Activated CD8-positive, alpha-beta memory T cell treated with anti-CD3 and anti-CD28 coated beads, Interleukin-2, amount 50 U/mL, for 1 hour (primary cell): ENCODE results near the gene RGS3.
"Not testable (repeated sequence)": the region's sequence is repeated elsewhere in the genome, so short reads cannot be mapped to it uniquely, and the experiment has no call there.

ENCODE experiments used
- DNase-seq: peaks from one replicate; pipeline ENCODE4 v3.0.0-alpha.2; 2020; ENCODE audit errors: extremely low read depth

Gene RGS3

DNA sequence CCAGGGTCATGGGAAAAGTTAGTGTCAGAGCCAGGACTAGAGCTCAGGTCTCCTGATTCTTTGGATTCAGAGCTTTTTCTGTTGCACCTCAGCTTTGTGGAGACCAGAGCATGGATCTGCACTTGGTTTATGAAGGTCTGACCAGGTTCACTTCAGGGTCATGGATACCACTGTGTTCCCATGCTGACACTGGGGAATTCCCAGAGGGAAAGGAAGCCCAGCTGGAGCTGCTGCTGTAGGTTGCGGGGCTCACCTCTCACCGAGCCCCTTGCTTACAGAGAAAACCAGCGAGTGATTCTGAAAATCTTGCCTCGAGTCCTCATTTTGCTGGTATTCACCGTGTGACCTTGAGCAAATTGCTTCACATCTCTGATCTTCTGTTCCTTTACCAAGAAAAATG, 83.0 kb downstream of the RGS3 start:
- DNase-seq, result no peak

DNA sequence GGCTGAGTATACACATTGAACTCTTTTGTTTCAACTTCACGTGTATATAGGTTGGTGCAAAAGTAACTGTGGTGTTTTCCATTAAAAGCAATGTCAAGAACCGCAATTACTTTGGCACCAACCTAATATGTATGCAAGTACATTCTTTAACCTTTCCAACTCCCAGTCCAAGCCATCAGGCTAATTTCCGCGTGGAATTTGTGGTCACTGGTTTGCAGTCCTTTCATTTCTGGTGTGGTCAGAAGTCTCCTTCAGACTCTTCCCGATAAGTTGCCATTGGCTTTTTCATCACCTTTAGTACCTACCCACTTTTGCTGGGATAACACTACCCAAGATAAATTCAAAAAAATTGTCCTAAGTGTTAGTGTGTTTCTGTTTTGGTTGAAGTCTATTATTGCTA, 84.0 kb downstream of the RGS3 start:
- DNase-seq, result no peak

DNA sequence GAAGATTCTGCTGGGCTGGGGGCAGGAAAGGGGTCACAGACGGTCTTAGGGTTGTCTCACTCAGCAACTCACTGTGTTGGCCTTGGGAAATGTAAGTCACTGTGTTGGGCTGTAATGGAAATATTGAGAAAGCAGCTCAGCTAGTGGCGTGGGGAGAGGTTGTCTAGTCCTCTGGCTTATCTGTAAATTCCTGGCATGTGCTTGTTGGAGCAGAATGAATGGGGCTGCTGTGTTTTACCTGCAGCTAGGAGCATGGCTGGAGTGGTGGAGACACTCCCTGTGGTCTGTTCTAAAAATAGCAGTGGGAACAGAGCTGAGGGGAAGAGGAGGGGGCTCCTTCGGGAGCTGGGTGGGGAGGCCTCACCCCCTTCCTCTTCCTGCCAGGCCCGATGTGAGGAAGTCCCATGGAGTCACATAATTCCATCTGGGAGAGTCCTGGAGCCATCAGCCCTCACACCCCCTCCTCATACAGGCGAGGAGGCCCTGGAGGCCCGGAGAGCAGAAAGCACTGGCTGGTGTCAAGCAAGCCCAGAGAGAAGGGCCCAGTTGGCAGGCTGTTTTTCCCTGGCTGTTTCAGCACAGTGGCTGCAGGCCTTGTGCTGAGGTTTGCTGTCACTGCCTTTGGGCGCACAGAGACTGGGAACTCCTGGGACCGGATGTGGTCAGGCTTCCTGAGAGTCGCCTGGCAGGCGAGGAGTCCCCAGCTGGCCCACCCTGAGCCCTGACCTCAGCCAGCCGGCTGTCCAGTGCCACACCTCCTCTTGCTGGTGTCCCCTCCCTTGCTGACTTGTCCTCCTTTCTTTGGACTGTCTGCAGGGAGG, 84.9 kb downstream of the RGS3 start:
- no peak for DNase-seq

DNA sequence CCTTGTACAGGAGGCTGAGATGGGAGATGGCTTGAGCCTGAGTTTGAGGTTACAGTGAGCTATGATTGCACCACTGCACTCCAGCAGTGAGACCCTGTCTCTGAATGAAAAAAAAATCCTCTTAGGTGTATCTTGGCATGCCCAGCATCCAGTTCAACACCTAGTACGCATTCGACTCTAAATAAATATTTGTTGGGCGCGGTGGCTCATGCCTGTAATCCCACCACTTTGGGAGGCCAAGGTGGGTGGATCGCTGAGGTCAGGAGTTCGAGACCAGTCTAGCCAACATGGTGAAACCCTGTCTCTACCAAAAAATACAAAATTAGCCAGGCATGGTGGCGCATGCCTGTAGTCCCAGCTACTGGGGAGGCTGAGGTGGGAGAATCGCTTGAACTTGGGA, 86.4 kb downstream of the RGS3 start:
- DNase-seq, result not testable (repeated sequence)

DNA sequence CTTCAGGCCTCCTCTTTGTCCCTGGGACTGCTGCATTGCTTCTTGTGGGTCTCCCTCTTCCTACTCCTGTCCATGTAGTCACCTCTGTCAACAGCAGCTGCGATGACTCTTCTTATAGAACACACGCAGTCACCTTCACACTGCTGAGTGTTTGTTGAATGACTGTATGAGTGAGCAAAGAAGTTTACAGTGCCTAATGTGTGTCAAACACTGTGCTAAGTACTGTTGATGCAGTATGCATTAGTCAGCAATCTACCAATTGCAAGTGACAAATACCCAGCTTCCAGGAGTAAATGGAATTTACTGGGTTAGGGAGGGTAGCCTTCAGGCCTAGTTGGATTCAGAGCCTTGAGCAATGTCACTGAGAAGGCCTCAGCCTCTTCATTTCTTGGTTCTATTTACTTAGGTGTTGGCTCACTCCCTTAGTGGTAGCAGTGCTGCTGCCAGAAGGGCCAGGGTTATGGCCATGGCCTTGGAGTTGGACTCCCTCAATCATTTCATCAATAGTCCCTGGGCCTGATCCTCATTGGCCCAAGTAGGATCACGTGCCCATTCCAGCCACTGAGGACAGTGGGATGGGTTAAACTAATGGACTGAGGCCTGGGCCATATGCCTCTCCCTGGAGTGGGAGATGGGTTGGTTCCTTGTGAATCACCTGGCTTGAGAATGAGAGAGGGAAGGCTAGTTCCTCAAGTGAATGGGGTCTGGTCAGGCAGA, 93.5 kb downstream of the RGS3 start:
- DNase-seq, result no peak

DNA sequence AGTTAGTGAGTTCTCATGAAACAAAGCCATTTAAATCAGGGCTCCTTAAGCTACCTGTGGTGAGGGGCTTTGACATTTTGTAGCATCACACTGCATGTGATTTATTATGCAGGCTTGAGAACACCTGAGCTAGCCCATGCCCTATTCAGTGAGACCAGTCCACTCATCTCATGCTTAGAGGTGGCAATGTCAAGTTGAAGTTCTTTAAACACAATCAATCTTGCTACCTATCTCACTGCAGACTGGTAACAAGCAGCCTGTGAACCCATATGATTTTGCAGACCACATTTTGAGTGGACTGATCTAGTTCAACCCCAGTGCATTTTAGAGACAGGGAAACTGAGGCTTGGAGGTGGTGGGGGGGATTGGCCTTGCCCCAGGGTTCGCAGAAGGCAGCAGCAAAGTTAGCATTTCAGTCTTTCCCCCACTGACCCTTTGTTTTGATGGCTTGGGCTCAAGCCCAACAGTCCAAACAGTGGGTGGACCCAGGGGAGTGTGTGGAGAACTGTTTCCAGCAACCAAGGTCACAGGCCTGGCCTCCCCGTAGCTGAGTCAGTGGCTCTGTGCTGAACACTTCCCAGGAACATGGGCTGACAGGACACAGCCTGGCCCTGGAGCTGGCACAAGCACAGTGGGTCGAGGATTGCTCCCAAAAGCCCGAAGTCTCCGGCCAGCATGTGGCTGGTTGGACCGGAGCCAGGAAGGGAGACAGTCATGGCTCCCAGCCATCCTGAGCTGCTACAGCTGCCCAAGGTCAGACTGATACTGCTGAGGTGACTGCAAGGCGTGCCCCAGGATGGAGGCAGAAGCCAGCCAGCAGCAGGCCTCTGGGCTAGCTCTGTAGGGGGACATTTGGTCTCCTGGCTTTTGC, 95.3 kb downstream of the RGS3 start:
- no peak for DNase-seq

DNA sequence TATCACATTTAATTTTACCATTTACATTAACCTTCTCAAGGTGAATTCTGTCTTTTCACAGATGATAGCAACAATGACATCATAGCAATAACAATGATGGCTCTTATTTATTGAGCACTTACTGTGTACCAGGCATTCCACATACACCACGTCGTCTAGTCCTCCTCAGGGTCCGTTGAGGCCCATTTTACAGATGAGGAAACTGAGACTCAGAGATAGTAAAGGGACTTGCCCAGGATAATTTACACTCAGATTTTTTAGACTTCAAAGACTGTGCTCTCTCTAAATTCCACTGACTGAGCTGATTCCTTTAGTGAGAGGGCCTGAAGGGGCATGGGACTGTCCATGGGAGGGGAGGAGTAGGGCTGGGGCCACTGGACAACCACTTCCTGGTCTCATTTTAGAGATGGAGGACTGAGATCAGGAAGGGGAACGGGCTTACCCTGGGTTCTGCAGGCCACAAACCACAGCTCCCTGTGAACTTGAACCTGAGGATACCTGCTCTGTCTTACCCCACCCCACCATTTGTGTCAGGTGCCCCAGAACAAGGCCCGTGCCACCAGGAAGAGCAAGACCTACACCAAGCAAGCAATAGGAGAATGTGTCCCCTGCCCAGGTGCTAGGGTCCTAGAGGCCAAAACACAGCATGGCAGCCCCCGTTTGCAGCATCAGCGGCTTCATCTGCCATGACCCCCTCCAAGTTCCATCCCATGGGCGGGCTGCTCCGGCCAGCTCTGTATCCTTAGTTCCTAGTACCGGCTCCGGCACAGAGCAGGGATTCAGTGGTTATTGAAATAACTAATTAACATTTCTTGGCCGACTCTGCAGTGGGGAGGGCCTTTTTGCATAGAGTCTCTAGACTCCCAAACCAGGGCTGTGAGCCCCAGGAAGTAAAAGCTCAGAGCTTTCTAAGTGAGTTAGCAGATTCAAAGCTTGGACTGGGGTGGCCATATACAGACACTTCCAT, 96.6 kb downstream of the RGS3 start:
- no peak for DNase-seq

DNA sequence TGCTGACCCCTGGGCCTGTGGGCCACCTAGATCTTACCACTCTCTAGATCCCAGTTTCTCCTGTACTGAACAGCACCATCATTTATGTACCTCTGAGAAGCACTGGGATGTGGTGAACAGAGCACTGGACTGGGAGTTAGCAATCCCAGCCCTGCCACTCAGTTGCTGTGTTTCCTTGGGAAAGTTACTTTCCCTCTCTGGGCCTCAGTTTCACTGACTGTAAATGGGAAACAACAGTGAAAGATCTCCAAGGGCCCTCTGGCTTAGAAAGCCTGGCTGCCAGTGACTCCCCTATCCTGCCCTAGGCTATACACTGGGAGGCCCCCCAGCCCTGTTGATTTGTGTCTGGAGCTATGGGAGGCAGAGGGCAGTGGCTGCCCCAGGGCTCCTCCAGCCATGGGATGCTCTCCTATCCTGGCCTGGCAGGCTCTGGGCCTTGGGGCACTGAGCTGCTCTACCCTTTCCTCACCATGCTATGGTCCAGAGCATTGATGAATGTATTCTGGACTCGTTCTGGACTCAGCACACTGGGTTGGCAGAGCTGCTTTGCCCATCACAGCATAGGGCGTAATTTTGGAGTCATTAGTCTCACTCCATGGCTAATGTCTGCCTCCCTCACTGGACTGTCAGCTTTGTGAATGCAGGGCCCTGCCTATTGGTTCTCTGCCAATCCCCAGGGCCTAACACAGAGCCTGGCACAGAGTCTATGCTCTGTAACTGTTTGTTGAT, 99.3 kb downstream of the RGS3 start:
- no peak for DNase-seq

DNA sequence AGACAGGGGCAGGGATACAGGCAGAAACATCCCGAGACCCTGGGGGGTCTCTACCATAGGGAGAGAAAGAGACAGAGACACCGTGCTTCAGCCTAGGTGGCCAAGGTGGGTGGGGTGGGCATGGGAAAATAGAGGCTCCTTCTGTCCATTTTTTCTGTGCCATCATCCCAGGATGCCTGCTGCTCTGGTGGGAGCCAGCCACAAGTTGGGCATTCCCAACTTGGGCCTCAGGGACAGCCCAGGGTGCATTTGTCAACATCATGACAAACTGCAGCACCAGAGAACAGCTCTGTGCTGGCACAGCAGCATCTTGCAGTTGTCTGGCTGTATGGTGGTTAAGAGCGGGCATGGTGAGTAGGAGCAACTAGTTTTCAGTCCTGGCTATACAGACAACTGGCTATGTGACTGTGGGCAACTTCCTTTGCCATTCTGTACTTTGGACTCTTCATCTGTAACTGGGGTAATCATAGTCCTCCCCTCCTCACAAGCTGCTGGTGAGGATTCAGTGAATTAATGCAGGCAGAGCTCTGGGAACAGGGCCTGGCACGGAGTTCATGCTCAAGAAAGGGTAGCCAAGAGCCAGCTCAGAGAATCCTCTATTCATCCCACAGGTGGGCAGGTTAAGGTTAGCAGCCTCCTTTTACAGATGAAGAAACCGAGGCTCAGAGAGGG, 100.4 kb downstream of the RGS3 start:
- no peak for DNase-seq

DNA sequence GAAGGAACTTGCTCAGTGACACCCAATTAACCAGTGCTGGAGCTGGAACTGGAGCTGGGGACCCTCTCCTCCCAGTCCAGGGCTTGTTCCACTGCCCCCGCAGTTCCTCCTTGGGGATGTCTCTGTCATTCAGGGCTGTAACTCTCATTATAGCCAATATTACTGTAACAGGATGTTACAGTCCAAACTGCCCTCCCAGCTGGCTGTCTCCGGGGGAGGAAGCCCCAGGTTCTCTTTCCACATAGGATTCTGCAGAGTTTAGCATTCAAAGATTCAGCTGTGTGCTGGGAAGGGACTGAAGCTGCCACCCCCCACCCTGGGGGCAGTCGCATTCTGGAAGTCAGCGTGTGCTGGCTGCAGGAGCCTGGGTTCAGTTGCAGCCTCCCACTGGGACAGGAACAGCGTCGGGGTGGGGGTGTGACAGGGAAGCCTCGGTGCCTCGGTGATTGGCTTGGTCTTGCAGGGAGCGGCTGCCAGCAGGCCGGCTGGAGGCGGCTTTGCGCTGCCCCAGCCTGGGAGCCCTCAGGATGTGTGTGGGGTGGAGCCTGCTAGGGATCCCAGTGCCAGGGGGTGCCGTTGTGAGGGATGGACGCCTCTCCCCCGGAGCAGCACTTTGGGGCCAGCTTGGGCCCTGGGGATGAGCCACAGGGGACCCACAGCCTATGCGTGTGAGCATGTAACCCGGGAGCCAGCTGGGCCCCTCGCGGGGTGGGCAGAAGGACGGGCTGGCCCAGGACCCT, 101.1 kb downstream of the RGS3 start:
- DNase-seq, result no peak

DNA sequence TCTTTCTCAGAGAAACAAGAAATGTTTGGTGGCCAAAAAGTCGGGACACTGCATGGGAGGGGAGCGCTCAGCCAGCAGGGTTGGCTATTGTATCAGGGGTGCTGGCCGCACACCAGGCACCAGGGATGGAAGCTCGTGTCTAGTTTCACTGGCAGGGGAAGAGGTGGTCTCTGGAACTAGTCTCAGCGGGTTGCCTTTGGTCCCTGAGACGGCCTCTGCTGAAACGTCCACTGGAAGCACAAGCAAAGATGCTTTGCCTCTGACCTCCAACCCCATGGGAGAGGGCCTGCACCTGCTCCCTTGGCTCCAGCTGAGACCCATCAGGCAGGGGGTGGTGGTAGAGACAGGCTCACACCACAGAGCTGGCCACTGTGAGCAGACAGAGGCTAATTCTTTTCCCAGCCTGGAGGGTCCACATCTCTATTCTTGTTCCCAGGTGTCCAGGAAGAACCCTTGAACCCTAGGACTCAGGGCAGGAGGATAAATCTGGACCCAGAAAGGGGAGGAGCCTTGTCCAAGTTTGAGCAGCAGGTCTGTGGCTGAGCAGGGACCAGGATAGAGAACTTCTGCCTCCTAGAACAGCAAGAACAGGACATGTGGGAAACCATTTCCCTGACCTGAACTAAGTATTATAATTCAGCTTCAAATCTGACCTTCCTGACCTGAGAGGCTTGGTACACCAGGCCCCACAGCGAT, 102.6 kb downstream of the RGS3 start:
- DNase-seq, result no peak

DNA sequence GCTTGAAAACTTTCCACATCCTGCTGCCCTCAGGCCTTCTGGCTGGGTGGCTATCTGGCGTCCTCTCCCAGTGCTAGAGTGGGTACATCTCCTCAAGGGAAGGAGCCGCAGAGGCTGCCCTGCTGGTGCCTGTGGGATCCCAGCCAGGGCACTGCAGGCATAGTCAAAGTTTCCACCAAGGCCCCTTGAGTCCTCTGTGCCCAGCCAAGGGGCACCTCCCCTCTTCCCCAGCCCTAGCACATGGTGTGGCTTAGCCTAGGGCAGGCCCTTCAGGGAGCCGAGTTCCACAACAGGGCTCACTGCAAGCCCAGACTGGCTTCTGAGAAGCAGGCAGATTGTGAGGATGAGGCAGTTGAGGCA, 103.2 kb downstream of the RGS3 start:
- no peak for DNase-seq

DNA sequence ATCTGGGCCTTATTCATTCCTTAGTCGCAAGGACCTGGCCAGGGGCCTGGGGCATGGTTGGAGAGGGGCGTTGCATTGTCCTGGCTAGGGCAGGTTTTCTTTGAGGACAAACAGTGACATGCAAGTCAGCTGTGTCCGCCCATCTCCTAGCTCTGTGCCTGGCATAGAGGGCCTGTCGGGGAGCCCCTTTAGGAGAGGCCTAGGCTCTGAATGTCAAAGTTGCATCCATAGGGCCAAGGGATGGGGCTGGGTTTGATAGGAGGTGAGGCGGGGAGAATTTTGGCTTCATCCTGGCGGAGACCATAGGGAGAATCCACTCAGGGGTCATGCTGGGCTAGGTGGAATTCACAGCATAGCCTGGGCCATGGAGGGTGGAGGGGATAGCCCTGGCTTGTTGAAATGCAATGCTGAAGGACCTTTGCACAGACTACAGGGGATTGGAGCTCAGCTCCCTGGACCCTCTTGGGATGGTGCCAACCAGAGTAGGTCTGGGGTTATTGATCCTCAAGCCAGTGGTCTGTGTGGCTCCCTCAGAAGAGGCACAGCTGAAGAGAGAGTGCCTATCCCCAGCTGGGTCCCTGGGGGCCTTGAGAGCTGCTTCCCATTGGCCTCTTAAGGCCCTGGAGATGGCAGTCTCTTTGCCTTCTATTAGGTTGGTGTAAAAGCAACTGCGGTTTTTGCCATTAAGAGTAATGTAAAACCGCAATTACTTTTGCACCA, 104.0 kb downstream of the RGS3 start:
- no peak for DNase-seq

DNA sequence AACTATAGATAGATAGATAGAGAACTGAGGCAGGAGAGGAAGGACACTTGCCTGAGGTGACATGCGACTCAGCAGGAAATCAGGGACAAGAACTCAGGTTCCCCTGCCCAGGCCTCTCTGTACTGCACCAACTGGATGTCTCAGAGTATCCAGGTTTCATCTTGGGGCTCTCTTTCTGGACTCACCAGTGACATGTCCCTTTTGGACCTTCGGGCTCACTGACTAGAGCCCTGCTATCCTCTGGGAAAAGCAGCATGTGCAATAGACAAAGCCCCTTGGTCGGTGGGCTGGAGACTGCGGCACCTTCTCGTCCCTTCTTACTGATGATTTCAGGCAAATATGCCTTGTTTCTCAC, 104.5 kb downstream of the RGS3 start:
- no peak for DNase-seq

DNA sequence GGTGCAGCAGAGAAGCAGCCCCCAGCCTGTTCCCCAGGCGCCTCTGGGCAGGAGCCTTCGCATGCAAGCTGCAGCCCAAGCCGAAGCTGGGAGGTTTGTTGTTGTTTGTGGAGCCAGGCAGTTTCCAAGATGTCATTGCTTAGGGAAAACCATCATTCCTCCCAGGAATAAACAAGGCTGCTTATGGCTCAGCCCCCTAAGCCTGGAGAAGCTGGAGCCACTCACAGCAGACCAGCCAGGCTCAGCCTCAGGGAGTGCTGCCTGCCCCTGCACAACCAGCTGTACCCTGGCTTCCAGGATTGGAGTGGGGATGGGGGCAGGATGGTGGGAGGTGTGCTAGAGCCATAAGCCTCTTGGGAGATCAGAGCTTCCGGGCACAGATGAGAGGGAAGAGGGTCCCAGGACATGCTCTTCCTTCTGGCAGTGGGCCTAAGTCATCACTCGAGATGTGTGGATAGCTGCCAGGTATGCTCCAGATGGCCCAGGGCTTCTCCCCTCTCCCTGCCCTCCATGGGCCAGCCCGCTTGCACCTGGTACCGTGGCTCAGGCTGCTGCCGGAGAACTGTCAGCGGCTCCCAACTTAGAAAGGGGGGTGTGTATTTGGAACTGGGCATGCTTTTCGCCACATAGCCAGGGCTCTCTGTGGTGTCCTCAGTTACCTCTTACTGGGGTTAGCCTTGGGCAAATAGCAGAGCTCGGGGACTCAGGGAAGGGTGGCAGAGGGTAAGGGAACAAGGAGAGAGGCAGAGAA, 105.2 kb downstream of the RGS3 start:
- no peak for DNase-seq

DNA sequence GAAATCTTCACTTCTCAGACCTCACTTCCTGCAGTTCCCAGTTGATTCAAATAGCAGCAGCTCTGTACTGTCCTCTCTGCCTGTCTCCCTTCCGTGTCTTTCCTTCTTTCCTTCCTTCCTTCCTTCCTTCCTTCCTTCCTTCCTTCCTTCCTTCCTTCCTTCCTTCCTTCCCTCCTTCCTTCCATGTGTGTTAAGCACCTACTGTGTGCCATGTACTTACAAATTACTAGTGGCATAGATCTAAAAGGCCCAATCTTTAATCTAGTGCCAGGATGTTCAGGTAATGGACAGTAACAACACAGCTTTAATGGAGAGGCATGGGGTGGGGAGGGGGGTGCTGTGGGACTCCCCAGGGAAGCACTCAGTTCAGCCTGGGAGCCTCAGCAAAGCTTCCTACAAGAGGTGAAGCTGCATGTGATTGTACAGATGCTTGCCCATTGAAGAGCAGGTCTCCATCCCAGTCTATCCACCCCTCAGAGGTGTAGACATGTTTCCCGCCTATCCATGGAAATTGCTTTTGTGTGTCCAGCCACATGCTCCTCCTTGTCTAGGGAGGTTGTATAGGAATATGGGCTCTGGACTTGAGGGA, 106.0 kb downstream of the RGS3 start:
- no peak for DNase-seq

DNA sequence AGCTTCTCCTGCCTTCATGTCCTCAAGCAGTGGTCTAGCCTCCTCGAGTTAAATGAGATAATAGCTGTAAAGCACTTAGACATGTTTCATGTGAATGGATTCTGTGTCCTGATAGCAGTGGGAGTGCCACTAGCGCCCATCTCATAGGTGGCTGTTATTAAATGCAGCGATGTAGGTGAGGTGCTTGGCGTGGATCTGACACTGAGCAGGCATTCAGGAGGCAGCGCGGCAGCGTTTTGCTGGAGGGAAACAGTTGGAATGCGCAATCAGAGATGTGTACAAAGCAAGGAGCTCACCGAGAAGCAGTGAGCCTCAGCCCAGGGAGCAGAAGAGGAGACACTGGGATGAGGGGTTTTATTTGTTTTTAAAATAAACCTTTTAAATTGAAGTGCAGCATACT, 106.6 kb downstream of the RGS3 start:
- no peak for DNase-seq
